Esophagus squamous epithelium (tissue), 5 donors: ENCODE results near the gene CAMTA1. TPM values are rescaled to one million over a fixed set of nuclear protein-coding genes. Genes with fewer than 3 reads are reported as not detected.

Experiments
- DNase-seq: peaks from one replicate; lab custom pipeline; 2025; lab: John Stamatoyannopoulos, UW
- H3K27ac ChIP-seq, 4 donors: fragments of 200-600 bp; sonication (generic); one replicate each; pipeline ENCODE4 v1.5.1; 2016 to 2019; ENCODE audit warnings: mild to moderate bottlenecking in 1 of 4
- H3K27me3 ChIP-seq, 4 donors: fragments of 200-600 bp; sonication (generic); 1 replicate in 3 of 4; 2 replicates in 1 of 4; pipeline versions ENCODE4 v1.5.1 to v1.6.0; 2017 to 2021; ENCODE audit warnings: antibody characterized with exemption in 1 of 4
- H3K36me3 ChIP-seq, 3 donors: fragments of 200-600 bp; sonication (generic); one replicate each; pipeline ENCODE4 v1.5.1; 2016 to 2019
- H3K4me1 ChIP-seq, 3 donors: fragments of 200-600 bp; sonication (generic); one replicate each; pipeline ENCODE4 v1.5.1; 2017 to 2019
- H3K4me3 ChIP-seq, 4 donors: fragments of 200-600 bp; sonication (generic); 1 replicate in 3 of 4; 2 replicates in 1 of 4; pipeline ENCODE4 v1.5.1; 2016 to 2019; ENCODE audit warnings: mild to moderate bottlenecking in 2 of 4, moderate library complexity in 1 of 4
- H3K9me3 ChIP-seq, 3 donors: fragments of 200-600 bp; sonication (generic); one replicate each; pipeline ENCODE4 v1.5.1; 2016 to 2019
- CTCF ChIP-seq, 6 experiments: fragments of 450-650 bp in 4 of 6; fragments of 200-600 bp in 2 of 6; sonication (generic) in 2 of 6; IDR thresholded peaks; one replicate each; pipeline ENCODE4 v1.5.1; 2016 to 2019; ENCODE audit warnings: antibody characterized with exemption in 6 of 6, mild to moderate bottlenecking in 4 of 6, moderate library complexity in 4 of 6
- POLR2A ChIP-seq, 4 donors: fragments of 450-650 bp; IDR thresholded peaks; one replicate each; pipeline ENCODE4 v1.6.1; 2017; ENCODE audit warnings: antibody characterized with exemption in 4 of 4, mild to moderate bottlenecking in 4 of 4, moderate library complexity in 3 of 4
- WGBS, 2 donors: methylation state at CpG; one replicate each; pipeline ENCODE4 v1.1.5; 2018; 5-methylcytosine and 5-hydroxymethylcytosine counted together
- intact Hi-C: fragments of 100-400 bp; cut with DNase I; formaldehyde crosslinking; loops from one replicate; pipeline ENCODE4 v1.15.0; 2022
- total RNA-seq, 4 donors: library from RNA; depleted of rRNA; stranded (reverse); fragments of >200 nt; gene quantifications; one replicate each; pipeline ENCODE4 v1.1.0, GENCODE V29; 2016
- donor health status: DM: yes; HTN: yes; CAD: no.

CAMTA1 gene
- total RNA-seq, 4 donors from 2014 or later = 31.3 to 77.4 (median 45.9) TPM

- TF ChIP-seq POLR2A (IDR thresholded peaks at IDR 0.05) (no peak), CTCF (IDR thresholded peaks at IDR 0.05) (no peak)
- intact Hi-C loops = no loop called here
- peaks cover 0 to 40% (median 6%) of the 10 kb centered on the region in 3 donors for H3K4me1 ChIP-seq
- peaks cover 0 to 22% (median 0%) of the 10 kb centered on the region in 3 donors for H3K36me3 ChIP-seq
- no peak for DNase-seq
- H3K9me3 ChIP-seq = no peaks in the 10 kb centered on the region
- no peak overlapping the region for H3K27ac ChIP-seq
- H3K4me3 ChIP-seq = no peak overlapping the region
- no peaks in the 10 kb centered on the region for H3K27me3 ChIP-seq
Measured at GRCh38 chr1:6870571-6870970, 85.3 kb downstream of the CAMTA1 start.

- H3K4me1 ChIP-seq = peaks cover 0 to 40% (median 6%) of the 10 kb centered on the region in 3 donors
- intact Hi-C loops = no loop called here
- WGBS, 2 donors = 85 to 89% methylated on average over 3 of the region's 3 CpGs
- peaks cover 0 to 22% (median 0%) of the 10 kb centered on the region in 3 donors for H3K36me3 ChIP-seq
- H3K27me3 ChIP-seq = no peaks in the 10 kb centered on the region
- no peak overlapping the region for H3K27ac ChIP-seq
- TF ChIP-seq CTCF (IDR thresholded peaks at IDR 0.05) (no peak), POLR2A (IDR thresholded peaks at IDR 0.05) (no peak)
- H3K4me3 ChIP-seq = no peak overlapping the region
- no peaks in the 10 kb centered on the region for H3K9me3 ChIP-seq
- DNase-seq = no peak
Measured at GRCh38 chr1:6871300-6871972, 86.2 kb downstream of the CAMTA1 start.

- no peak overlapping the region for H3K27ac ChIP-seq
- peaks cover 0 to 33% (median 0%) of the 10 kb centered on the region in 3 donors for H3K36me3 ChIP-seq
- intact Hi-C loops = no loop called here
- H3K4me1 ChIP-seq = peaks cover 0 to 34% (median 6%) of the 10 kb centered on the region in 3 donors
- no peaks in the 10 kb centered on the region for H3K9me3 ChIP-seq
- no peak for DNase-seq
- TF ChIP-seq POLR2A (IDR thresholded peaks at IDR 0.05) (no peak), CTCF (IDR thresholded peaks at IDR 0.05) (no peak)
- no peaks in the 10 kb centered on the region for H3K27me3 ChIP-seq
- 68% methylated on average over 5 of the region's 5 CpGs for WGBS, 2 donors
- no peak overlapping the region for H3K4me3 ChIP-seq
Measured at GRCh38 chr1:6872573-6873261, 87.5 kb downstream of the CAMTA1 start.

- intact Hi-C loops = no loop called here
- H3K27ac ChIP-seq = no peak overlapping the region
- WGBS, 2 donors = 80 to 82% methylated on average over 2 to 3 of the region's 4 CpGs
Measured at GRCh38 chr1:6873298-6874015, 88.2 kb downstream of the CAMTA1 start.

More at GRCh38 chr1:6873298-6874015, 88.2 kb downstream of the CAMTA1 start:
- Histone ChIP-seq H3K9me3 (no peaks in the 10 kb centered on the region), H3K4me1 (peaks cover 0 to 26% (median 6%) of the 10 kb centered on the region in 3 donors), H3K27me3 (no peaks in the 10 kb centered on the region), H3K4me3 (no peak overlapping the region), H3K36me3 (peaks cover 0 to 38% (median 0%) of the 10 kb centered on the region in 3 donors)
- TF ChIP-seq CTCF (IDR thresholded peaks at IDR 0.05) (no peak), POLR2A (IDR thresholded peaks at IDR 0.05) (no peak)
- no peak for DNase-seq
